GM23338 (cell line): Measurements from ENCODE around the gene AK2. TPM values are rescaled to one million over a fixed set of nuclear protein-coding genes. Genes with fewer than 3 reads are reported as not detected.
A peak's percentile ranks its signal among the peaks of the same experiment; 100 is the strongest.

ENCODE experiments used
- ATAC-seq: fragments of 200-7000 bp; cut with Tn5 transposase; 3 replicates; pipeline ENCODE4 v1.9.1; 2020
- DNase-seq: peaks from one replicate; pipeline ENCODE4 v3.0.0-alpha.2; 2015; ENCODE audit warnings: low spot score
- H2AFZ ChIP-seq: fragments of 200-600 bp; sonication (generic); 2 replicates; pipeline ENCODE4 v1.8.0; 2016; ENCODE audit warnings: antibody characterized with exemption, mild to moderate bottlenecking, moderate library complexity
- H3F3A ChIP-seq: fragments of 200-600 bp; sonication (generic); replicated peaks from 2 replicates; pipeline ENCODE4 v1.8.0; 2017; ENCODE audit warnings: antibody characterized with exemption, mixed run types, low read depth
- H3K27ac ChIP-seq: fragments of 200-600 bp; sonication (generic); 2 replicates; pipeline ENCODE4 v1.6.1; 2016; ENCODE audit warnings: low read depth
- H3K27me3 ChIP-seq: fragments of 200-600 bp; sonication (generic); 2 replicates; pipeline ENCODE4 v1.8.0; 2016; ENCODE audit warnings: mild to moderate bottlenecking, mixed run types, moderate library complexity; ENCODE audit not compliant: insufficient read depth
- H3K36me3 ChIP-seq: fragments of 200-600 bp; sonication (generic); 2 replicates; pipeline ENCODE4 v1.8.0; 2016; ENCODE audit warnings: mild to moderate bottlenecking; ENCODE audit not compliant: insufficient read depth
- H3K4me1 ChIP-seq: fragments of 200-600 bp; sonication (generic); 2 replicates; pipeline ENCODE4 v1.8.0; 2016; ENCODE audit warnings: mild to moderate bottlenecking, moderate library complexity; ENCODE audit not compliant: insufficient read depth
- H3K4me2 ChIP-seq: fragments of 200-600 bp; sonication (generic); 2 replicates; pipeline ENCODE4 v1.7.1; 2017; ENCODE audit warnings: mixed run types
- H3K4me3 ChIP-seq: fragments of 200-600 bp; sonication (generic); 2 replicates; pipeline ENCODE4 v1.6.1; 2016; ENCODE audit warnings: mixed run types
- H3K79me2 ChIP-seq: fragments of 200-600 bp; sonication (generic); replicated peaks from 2 replicates; pipeline ENCODE4 v1.8.0; 2017; ENCODE audit warnings: mild to moderate bottlenecking; ENCODE audit not compliant: insufficient read depth
- H3K9me2 ChIP-seq: fragments of 200-600 bp; sonication (generic); 2 replicates; pipeline ENCODE4 v1.8.0; 2017; ENCODE audit not compliant: insufficient read depth
- H4K20me1 ChIP-seq: fragments of 200-600 bp; sonication (generic); replicated peaks from 2 replicates; pipeline ENCODE4 v1.8.0; 2017; ENCODE audit warnings: mild to moderate bottlenecking; ENCODE audit not compliant: insufficient read depth
- H3K27ac Mint-ChIP-seq: 2 replicates; pipeline ENCODE4 v1.8.0; 2020; ENCODE audit warnings: inconsistent platforms, mild to moderate bottlenecking, moderate library complexity, mixed read lengths
- H3K27me3 Mint-ChIP-seq: 3 replicates; pipeline ENCODE4 v1.8.0; 2022; ENCODE audit warnings: low read depth, mild to moderate bottlenecking, moderate library complexity, mixed read lengths, inconsistent platforms; ENCODE audit not compliant: insufficient read depth, poor library complexity
- H3K36me3 Mint-ChIP-seq: 3 replicates; pipeline ENCODE4 v1.8.0; 2021; ENCODE audit warnings: low read depth, mild to moderate bottlenecking, inconsistent platforms, moderate library complexity, mixed read lengths
- H3K4me1 Mint-ChIP-seq: 3 replicates; pipeline ENCODE4 v1.8.0; 2020; ENCODE audit warnings: mild to moderate bottlenecking, inconsistent platforms, mixed read lengths
- H3K4me3 Mint-ChIP-seq: 3 replicates; pipeline ENCODE4 v1.8.0; 2021; ENCODE audit warnings: moderate library complexity, mild to moderate bottlenecking, inconsistent platforms, mixed read lengths
- H3K9me3 Mint-ChIP-seq: 3 replicates; pipeline ENCODE4 v1.8.0; 2020; ENCODE audit warnings: moderate library complexity, mild to moderate bottlenecking, inconsistent platforms, mixed read lengths
- CREB1 ChIP-seq: fragments of 250-450 bp; sonication (Bioruptor Pico); IDR thresholded peaks from 2 replicates; pipeline ENCODE4 v1.5.0; 2020; ENCODE audit warnings: low read depth, mild to moderate bottlenecking, moderate library complexity
- CTCF ChIP-seq, 2 experiments: fragments of 200-600 bp in 1 of 2; sonication (generic) in 1 of 2; conservative IDR thresholded peaks; 2 replicates each; pipeline versions ENCODE4 v1.5.1 to v1.6.1; 2016 to 2017; ENCODE audit warnings: antibody characterized with exemption in 2 of 2, low read depth in 2 of 2, mild to moderate bottlenecking in 2 of 2, moderate library complexity in 1 of 2
- ETS1 ChIP-seq: IDR thresholded peaks from 2 replicates; pipeline ENCODE4 v1.6.1; 2016; ENCODE audit warnings: antibody characterized with exemption
- EZH2 ChIP-seq: fragments of 200-600 bp; sonication (generic); IDR thresholded peaks from one replicate; pipeline ENCODE4 v1.8.0; 2017; ENCODE audit warnings: antibody characterized with exemption, mild to moderate bottlenecking, low read depth; ENCODE audit not compliant: unreplicated experiment
- EZH2phosphoT487 ChIP-seq: fragments of 200-600 bp; sonication (generic); IDR thresholded peaks from one replicate; pipeline ENCODE4 v1.8.1; 2018; ENCODE audit warnings: antibody characterized with exemption; ENCODE audit not compliant: unreplicated experiment
- NANOG ChIP-seq: IDR thresholded peaks from 2 replicates; pipeline ENCODE4 v1.6.1; 2016; ENCODE audit warnings: antibody characterized with exemption, borderline replicate concordance
- POLR2AphosphoS5 ChIP-seq: IDR thresholded peaks from 2 replicates; pipeline ENCODE4 v1.6.1; 2016; ENCODE audit warnings: antibody characterized with exemption, low read depth
- REST ChIP-seq: IDR thresholded peaks from one replicate; pipeline ENCODE4 v1.6.1; 2018; ENCODE audit warnings: antibody characterized with exemption; ENCODE audit not compliant: unreplicated experiment
- STAT1 ChIP-seq: IDR thresholded peaks from one replicate; pipeline ENCODE4 v1.6.1; 2016; ENCODE audit warnings: antibody characterized with exemption; ENCODE audit not compliant: unreplicated experiment
- ZNF114 ChIP-seq: fragments of 250-450 bp; sonication (Bioruptor Pico); IDR thresholded peaks from 2 replicates; pipeline ENCODE4 v1.5.0; 2020; ENCODE audit warnings: mild to moderate bottlenecking, moderate library complexity
- ZNF331 ChIP-seq: fragments of 250-450 bp; sonication (Bioruptor Pico); IDR thresholded peaks from 2 replicates; pipeline ENCODE4 v1.5.0; 2020; ENCODE audit warnings: low read depth, mild to moderate bottlenecking, moderate library complexity
- polyA plus RNA-seq: library from polyadenylated mRNA; unstranded; fragments of >200 nt; fragmentation: Nextera tagmentation; extraction: Ambion mirVana; gene quantifications from 2 replicates; pipeline ENCODE4 v1.2.1, GENCODE V29; 2016
- total RNA-seq: library from RNA; depleted of rRNA; stranded (reverse); fragments of >200 nt; shearing (Covaris generic); gene quantifications from 2 replicates; pipeline ENCODE4 v1.2.3, GENCODE V29; 2014

Gene AK2
- total and polyA plus RNA-seq, 2 experiments from 2014 or later: 125 to 142 TPM

DNA sequence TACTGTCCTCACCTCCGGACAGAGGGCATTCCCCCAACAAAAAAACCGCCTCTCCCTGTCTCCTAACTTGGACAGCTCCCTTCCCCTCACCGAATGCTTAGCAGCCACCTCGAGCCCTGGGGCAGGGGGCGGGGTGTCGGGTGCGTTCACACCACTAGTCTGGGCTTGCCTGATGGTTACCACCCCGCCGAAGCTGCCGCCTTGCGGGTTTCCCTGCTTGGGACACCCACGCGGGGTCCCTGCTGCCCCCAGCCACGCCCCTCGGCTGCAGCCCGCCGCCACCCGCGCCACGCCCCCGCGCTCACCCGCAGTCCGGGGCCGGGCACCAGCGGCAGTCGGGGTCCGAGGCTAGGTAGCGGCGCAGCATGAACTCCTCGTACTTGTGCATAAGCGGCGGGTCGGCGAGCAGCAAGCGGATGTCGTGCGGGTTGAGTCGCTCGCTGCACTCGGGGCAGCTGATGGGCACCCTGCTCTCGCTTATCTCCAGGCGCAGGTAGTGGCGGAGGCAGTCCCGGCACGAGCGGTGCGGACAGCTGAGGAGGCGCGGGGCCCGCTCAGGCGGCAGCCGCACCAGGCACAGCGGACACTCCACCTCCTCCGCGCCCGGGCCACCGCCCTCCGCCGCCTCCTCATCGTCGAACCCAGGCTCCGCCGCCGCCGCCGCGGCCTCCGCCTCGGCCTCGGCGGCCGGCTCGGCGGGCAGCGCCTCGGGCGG lies 72.8 kb downstream of the AK2 start:
- ATAC-seq: peak; percentile 69
- H3F3A ChIP-seq: no peaks in the 10 kb centered on the region
- peaks cover 20% of the 10 kb centered on the region for H3K4me1 ChIP-seq
- H3K27me3 ChIP-seq: peaks cover 22% of the 10 kb centered on the region
- H3K27ac ChIP-seq: no peak overlapping the region
- H3K4me3 ChIP-seq: peak overlapping the region; percentile 82
- H3K4me1 Mint-ChIP-seq: peaks cover 18% of the 10 kb centered on the region
- peaks cover 24% of the 10 kb centered on the region for H3K27me3 Mint-ChIP-seq
- H3K36me3 ChIP-seq: no peaks in the 10 kb centered on the region
- peak overlapping the region; percentile 88; the same call in 1 of the 2 replicates for H2AFZ ChIP-seq
- no peaks in the 10 kb centered on the region; the same call in 2 of the 3 replicates for H3K9me3 Mint-ChIP-seq
- peaks cover 31% of the 10 kb centered on the region for H3K79me2 ChIP-seq
- H3K4me3 Mint-ChIP-seq: peak overlapping the region; percentile 80
- peak; percentile 82 for DNase-seq
- peak overlapping the region; percentile 90 for H3K4me2 ChIP-seq
- no peak for TF ChIP-seq NANOG
- TF ChIP-seq REST: peak; percentile 61
- TF ChIP-seq CTCF (conservative IDR thresholded peaks at IDR 0.05; ENCODE audit: low read depth in 2 of 2): no peak
- no peak for TF ChIP-seq STAT1
- TF ChIP-seq ZNF331 (CRISPR knock-in tag): no peak
- no peak for TF ChIP-seq ETS1
- TF ChIP-seq POLR2AphosphoS5: peak; percentile 30; the same call in 1 of the 2 replicates
- no peak for TF ChIP-seq EZH2
- no peak for TF ChIP-seq CREB1 (CRISPR knock-in tag)
- no peak for TF ChIP-seq EZH2phosphoT487
- TF ChIP-seq ZNF114 (CRISPR knock-in tag): no peak
- no peak overlapping the region for H3K27ac Mint-ChIP-seq
- H3K36me3 Mint-ChIP-seq: no peaks in the 10 kb centered on the region; the same call in 2 of the 3 replicates
- peaks cover 3% of the 10 kb centered on the region; the same call in 1 of the 2 replicates for H3K9me2 ChIP-seq
- peaks cover 13% of the 10 kb centered on the region for H4K20me1 ChIP-seq
